ENCODE measurements around the gene N4BP2L2. TPM values are rescaled to one million over a fixed set of nuclear protein-coding genes. Genes with fewer than 3 reads are reported as not detected.

N4BP2L2 gene
- total RNA-seq, 2 experiments from 2014 or later, result 81.1 to 82.3 TPM

DNA sequence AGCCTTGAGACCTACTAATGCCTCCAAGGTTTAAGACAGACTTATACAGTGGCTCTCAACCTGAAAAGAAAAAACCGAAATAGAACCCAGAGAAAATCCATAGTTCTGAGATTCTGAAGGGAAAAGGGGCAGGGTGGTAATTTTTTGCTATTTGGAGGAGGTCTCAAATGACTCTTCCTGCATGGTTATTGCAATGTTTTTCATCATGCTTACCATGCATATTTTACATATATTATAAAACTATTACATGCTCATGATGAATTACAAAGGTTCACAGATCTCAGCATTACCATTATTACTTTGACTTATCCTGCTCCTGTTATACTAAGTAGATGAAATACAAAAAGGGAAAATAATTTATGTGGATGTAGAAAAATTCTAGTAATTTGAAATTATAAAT, 47.6 kb downstream of the N4BP2L2 start:
- intact Hi-C loops (cut with micrococcal nuclease), result no loop called here
- Mint-ChIP-seq H3K27me3 (ENCODE audit: low read depth) (no peaks in the 10 kb centered on the region), H3K4me1 (ENCODE audit: low read depth) (no peaks in the 10 kb centered on the region), H3K27ac (no peak overlapping the region), H3K36me3 (ENCODE audit: low read depth) (no peaks in the 10 kb centered on the region), H3K4me3 (no peak overlapping the region), H3K9me3 (no peaks in the 10 kb centered on the region)
- CTCF ChIA-PET, result no interaction called here
- DNase-seq, result no peak

DNA sequence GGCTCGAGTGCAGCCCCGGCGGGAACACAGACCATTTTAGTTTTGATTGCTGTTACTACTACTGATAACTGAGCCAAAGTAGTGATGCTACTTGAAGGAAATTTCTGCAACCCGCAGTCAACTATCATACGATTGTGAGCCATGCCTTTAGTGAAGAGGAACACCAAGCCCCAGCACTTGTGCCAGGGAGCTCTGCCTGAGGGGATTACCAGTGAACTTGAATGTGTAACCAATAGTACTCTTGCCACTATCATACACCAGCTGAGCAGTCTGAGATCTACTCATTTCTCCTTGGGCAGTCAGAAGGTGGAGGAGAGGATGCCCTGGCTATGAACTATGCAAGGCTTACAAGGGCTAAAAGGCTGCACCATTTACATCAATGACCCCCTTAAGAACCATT, 61.7 kb downstream of the N4BP2L2 start:
- DNase-seq, result no peak
- Mint-ChIP-seq H3K9me3 (no peaks in the 10 kb centered on the region), H3K4me3 (no peak overlapping the region), H3K27ac (no peak overlapping the region), H3K27me3 (ENCODE audit: low read depth) (no peaks in the 10 kb centered on the region), H3K36me3 (ENCODE audit: low read depth) (no peaks in the 10 kb centered on the region), H3K4me1 (ENCODE audit: low read depth) (peaks cover 2% of the 10 kb centered on the region)
- intact Hi-C loops (cut with micrococcal nuclease), result no loop called here
- CTCF ChIA-PET, result interaction anchor here (1.0 kb wide), 1 partner anchor 105 kb away, joined by 3 read pairs; no protein-coding TSS in a partner anchor

GRCh38 chr13:32476021-32476731, 62.4 kb downstream of the N4BP2L2 start:
- H3K4me1 Mint-ChIP-seq (ENCODE audit: low read depth), result peaks cover 3% of the 10 kb centered on the region
- CTCF ChIA-PET, result interaction anchor here (1.0 kb wide), 1 partner anchor 105 kb away, joined by 3 read pairs; no protein-coding TSS in a partner anchor
- no peaks in the 10 kb centered on the region for H3K9me3 Mint-ChIP-seq
- no peak overlapping the region for H3K4me3 Mint-ChIP-seq
- DNase-seq, result no peak
- no peaks in the 10 kb centered on the region for H3K27me3 Mint-ChIP-seq (ENCODE audit: low read depth)
- intact Hi-C loops (cut with micrococcal nuclease), result no loop called here
- H3K36me3 Mint-ChIP-seq (ENCODE audit: low read depth), result no peaks in the 10 kb centered on the region
- H3K27ac Mint-ChIP-seq, result no peak overlapping the region

DNA sequence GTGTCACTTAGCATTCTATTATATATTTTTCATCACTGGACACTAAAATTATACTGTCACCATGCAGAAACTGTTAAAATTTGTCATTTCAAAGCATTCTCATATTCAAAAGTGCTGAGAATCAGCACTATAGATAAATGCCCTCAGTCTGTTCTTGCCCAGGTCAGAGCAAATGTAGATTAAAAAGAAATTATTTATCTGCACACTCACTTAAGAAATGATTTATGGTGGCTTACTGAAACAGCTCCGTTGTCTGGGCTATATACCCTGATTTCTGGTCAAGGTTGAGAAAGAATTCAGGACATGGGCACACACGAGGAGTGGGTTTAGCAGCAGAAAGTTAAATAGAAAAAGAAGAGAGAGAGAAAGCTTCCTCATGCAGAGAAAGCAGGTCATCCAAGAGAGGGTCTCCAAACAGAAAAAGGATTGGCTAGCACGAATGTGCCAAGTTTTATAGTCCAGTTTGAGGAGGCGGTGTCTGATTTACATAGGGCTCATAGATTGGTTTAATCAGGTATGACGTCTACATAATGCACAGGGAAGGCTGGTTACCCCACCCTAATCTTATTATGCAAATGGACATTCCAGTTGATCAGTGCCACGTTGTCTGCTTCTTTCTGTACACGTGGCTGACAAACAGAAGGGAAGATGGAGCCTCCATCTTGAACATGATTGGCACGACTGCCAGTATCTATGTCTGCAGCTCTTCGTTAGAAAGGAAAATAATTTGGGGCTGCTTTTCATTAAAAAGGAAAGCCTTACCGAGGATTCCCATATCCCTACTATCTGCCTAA, 63.4 kb downstream of the N4BP2L2 start:
- H3K36me3 Mint-ChIP-seq (ENCODE audit: low read depth), result no peaks in the 10 kb centered on the region
- CTCF ChIA-PET, result no interaction called here
- H3K27ac Mint-ChIP-seq, result no peak overlapping the region
- H3K4me1 Mint-ChIP-seq (ENCODE audit: low read depth), result peaks cover 3% of the 10 kb centered on the region
- intact Hi-C loops (cut with micrococcal nuclease), result no loop called here
- H3K9me3 Mint-ChIP-seq, result no peaks in the 10 kb centered on the region
- no peaks in the 10 kb centered on the region for H3K27me3 Mint-ChIP-seq (ENCODE audit: low read depth)
- H3K4me3 Mint-ChIP-seq, result no peak overlapping the region
- no peak for DNase-seq

DNA sequence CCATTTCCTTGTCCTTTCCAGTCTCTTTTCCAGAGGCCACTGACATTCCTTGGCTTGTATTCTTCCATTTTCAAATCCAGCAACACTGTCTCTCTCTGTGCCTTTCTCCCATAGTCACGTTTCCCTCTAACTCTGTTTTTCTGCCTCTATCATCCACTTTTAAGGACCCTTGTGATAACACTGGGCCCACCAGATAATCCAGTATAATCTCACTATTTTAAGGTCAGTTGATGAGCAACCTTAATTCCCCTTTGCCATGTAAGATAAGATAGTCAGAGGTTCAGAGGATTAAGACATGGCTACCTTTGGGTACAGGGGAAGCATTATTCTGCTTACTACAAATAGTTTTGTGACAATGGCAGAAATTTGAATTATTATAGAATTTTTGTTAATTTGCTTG, 64.9 kb downstream of the N4BP2L2 start:
- Mint-ChIP-seq H3K9me3 (no peaks in the 10 kb centered on the region), H3K4me3 (no peak overlapping the region), H3K4me1 (ENCODE audit: low read depth) (peaks cover 3% of the 10 kb centered on the region), H3K27me3 (ENCODE audit: low read depth) (no peaks in the 10 kb centered on the region), H3K27ac (no peak overlapping the region), H3K36me3 (ENCODE audit: low read depth) (no peaks in the 10 kb centered on the region)
- CTCF ChIA-PET, result interaction anchor here (0.7 kb wide), 2 partner anchors 39 to 440 kb away, joined by 3 to 4 read pairs; no protein-coding TSS in a partner anchor
- DNase-seq, result no peak
- intact Hi-C loops (cut with micrococcal nuclease), result no loop called here

DNA sequence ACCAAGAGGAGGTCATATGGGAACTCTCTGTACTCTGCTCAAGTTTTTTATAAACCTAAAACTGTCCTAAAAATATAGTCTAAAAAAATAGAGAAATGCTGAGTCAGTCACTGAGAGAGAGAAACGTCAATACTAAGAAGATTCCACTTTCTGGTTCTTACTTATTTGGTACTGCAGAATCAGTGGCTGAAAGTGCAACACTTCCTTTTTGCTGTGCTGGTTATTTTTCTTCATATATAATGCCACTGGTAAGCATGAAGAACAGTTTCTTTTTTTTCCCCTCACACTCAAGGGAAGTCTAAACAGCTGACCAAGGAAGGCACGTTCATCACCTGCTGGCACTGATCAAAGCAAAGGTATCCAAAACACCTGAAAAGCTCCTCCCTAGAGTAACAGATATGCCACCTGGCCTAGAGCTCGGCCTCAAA, 66.4 kb downstream of the N4BP2L2 start:
- no peaks in the 10 kb centered on the region for H3K9me3 Mint-ChIP-seq
- H3K4me3 Mint-ChIP-seq, result no peak overlapping the region
- H3K27ac Mint-ChIP-seq, result no peak overlapping the region
- CTCF ChIA-PET, result interaction anchor here (0.6 to 2.4 kb wide), 2 partner anchors 9 to 108 kb away, joined by 4 to 14 read pairs; no protein-coding TSS in a partner anchor
- DNase-seq, result no peak
- H3K27me3 Mint-ChIP-seq (ENCODE audit: low read depth), result no peaks in the 10 kb centered on the region
- intact Hi-C loops (cut with micrococcal nuclease), result no loop called here
- H3K36me3 Mint-ChIP-seq (ENCODE audit: low read depth), result no peaks in the 10 kb centered on the region
- peaks cover 3% of the 10 kb centered on the region for H3K4me1 Mint-ChIP-seq (ENCODE audit: low read depth)

DNA sequence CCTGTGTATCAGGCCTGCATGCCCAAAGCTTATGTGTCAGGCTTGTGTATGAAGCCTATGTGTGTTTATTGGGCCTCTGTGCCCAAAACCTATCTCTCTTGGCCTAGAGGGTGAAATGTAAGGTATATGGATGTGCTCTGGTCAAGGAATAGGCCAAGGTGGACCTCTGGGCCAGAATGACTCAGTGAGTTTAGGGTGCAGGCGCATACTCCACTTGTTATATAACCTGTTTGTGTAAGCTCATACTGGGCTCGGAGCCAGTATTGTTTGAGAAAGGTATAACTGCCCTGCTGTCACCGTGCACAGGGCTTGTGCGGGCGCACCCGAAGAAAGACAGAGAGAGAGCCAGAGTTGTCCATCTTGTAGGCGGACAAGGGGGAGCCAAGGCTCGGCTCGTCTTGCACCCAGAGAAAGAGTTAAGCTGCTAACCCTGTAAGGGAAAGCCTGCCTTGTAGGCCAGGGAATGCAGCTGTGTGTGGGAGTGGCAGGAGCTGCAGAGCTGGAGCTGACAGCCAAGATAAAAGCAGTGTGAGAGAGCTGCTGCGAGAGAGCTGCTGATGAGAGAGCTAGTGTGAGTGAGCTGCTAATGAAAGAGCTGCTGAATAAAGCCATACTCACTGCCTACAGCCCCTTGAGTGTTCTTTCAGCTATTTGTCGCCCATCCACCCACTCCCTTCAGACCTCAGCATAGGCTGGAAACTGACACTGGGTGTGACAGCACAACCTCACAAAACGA, 67.2 kb downstream of the N4BP2L2 start:
- CTCF ChIA-PET, result interaction anchor here (2.4 kb wide), 1 partner anchor 109 kb away, joined by 14 read pairs; no protein-coding TSS in a partner anchor
- Mint-ChIP-seq H3K4me1 (ENCODE audit: low read depth) (peaks cover 3% of the 10 kb centered on the region), H3K36me3 (ENCODE audit: low read depth) (no peaks in the 10 kb centered on the region), H3K27ac (peak overlapping the region; percentile 20), H3K4me3 (no peak overlapping the region), H3K9me3 (no peaks in the 10 kb centered on the region), H3K27me3 (ENCODE audit: low read depth) (no peaks in the 10 kb centered on the region)
- intact Hi-C loops (cut with micrococcal nuclease), result no loop called here
- no peak for DNase-seq

GRCh38 chr13:32468502-32469142, 70.0 kb downstream of the N4BP2L2 start:
- Mint-ChIP-seq H3K4me3 (no peak overlapping the region), H3K36me3 (ENCODE audit: low read depth) (peaks cover 1% of the 10 kb centered on the region), H3K27ac (no peak overlapping the region), H3K9me3 (no peaks in the 10 kb centered on the region), H3K4me1 (ENCODE audit: low read depth) (peaks cover 3% of the 10 kb centered on the region), H3K27me3 (ENCODE audit: low read depth) (no peaks in the 10 kb centered on the region)
- CTCF ChIA-PET, result interaction anchor here (1.0 to 1.9 kb wide), 3 partner anchors 10 to 201 kb away, joined by 3 to 6 read pairs (median 5); no protein-coding TSS in a partner anchor
- DNase-seq, result no peak
- intact Hi-C loops (cut with micrococcal nuclease), result loop anchor here (5.0 kb wide), 2 partner anchors 184 to 549 kb away; partner anchors contain the start of gene KL

DNA sequence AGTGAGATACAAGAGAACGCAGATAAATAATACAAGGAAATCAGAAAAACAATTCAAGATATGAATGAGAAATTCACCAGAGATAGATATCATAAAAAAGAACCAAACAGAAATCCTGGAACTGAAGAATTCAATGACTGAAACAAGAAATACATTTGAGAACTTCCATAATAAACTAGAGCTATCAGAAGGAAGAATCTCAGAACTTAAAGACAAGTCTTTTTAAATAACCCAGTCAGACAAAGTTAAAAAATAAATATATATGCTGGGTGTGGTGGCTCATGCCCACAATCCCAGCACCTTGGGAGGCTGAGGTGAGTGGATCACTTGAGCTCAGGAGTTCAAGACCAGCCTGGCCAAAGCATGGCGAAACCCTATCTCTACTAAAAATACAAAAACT, 82.0 kb downstream of the N4BP2L2 start:
- Mint-ChIP-seq H3K4me3 (no peak overlapping the region), H3K36me3 (ENCODE audit: low read depth) (peaks cover 42% of the 10 kb centered on the region), H3K27me3 (ENCODE audit: low read depth) (no peaks in the 10 kb centered on the region), H3K27ac (no peak overlapping the region), H3K9me3 (peaks cover 26% of the 10 kb centered on the region), H3K4me1 (ENCODE audit: low read depth) (no peaks in the 10 kb centered on the region)
- intact Hi-C loops (cut with micrococcal nuclease), result no loop called here
- no peak for DNase-seq
- CTCF ChIA-PET, result interaction anchor here (0.6 kb wide), 1 partner anchor 272 kb away, joined by 3 read pairs; no protein-coding TSS in a partner anchor

DNA sequence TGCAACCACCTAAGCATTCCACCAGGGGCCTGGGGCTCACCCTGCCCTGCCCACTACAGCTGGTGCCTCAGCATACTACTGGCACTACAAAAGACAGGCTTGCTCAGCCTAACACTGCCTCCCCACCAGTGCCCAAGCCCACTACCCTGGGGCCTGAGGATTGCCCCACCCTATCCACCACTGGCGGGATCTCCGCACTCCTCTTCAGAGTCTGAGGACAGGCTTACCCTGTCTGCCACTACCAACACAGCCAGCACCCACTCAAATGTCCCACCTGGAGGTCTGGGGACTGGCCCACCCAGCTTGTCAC, 83.0 kb downstream of the N4BP2L2 start:
- CTCF ChIA-PET, result no interaction called here
- Mint-ChIP-seq H3K9me3 (peaks cover 26% of the 10 kb centered on the region), H3K27ac (no peak overlapping the region), H3K36me3 (ENCODE audit: low read depth) (peaks cover 41% of the 10 kb centered on the region), H3K4me1 (ENCODE audit: low read depth) (no peaks in the 10 kb centered on the region), H3K27me3 (ENCODE audit: low read depth) (no peaks in the 10 kb centered on the region), H3K4me3 (no peak overlapping the region)
- no peak for DNase-seq
- intact Hi-C loops (cut with micrococcal nuclease), result no loop called here

DNA sequence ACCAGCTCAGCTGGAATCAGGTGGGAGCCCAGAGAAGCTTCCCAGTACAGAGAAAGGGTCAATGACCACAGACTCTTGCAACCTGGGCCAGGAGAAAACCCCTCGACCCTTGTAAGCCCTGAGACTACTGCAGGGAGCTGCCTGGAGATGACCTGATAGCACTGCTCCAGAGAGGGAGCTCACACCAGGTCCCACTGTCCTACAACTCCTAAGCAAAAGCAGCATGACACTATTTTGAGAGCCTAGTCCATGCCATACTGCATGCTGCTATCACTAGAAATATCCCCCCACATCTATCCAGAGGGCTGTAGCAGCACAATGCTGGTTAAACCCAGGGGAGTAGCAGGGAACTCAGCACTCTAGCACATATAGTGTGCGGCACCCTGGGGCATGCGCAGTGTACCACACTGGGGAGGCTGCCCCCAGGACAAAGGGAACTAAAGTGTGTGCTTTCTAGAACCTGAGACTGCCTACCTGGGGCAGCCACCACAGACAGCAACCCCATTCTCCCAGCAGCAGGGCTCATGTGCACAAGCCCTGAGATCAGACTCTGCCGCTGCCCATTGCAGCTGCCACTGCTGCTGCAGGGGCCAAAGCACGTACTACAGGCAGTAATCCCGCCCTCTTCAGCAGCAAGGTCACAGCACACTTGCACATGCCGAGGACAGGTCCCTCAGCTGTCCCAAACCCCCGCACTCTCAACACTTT, 83.6 kb downstream of the N4BP2L2 start:
- Mint-ChIP-seq H3K36me3 (ENCODE audit: low read depth) (peaks cover 40% of the 10 kb centered on the region), H3K9me3 (peaks cover 26% of the 10 kb centered on the region), H3K4me1 (ENCODE audit: low read depth) (no peaks in the 10 kb centered on the region), H3K27me3 (ENCODE audit: low read depth) (no peaks in the 10 kb centered on the region), H3K4me3 (no peak overlapping the region), H3K27ac (no peak overlapping the region)
- CTCF ChIA-PET, result interaction anchor here (0.6 to 0.7 kb wide), 2 partner anchors 138 to 228 kb away, joined by 3 read pairs; no protein-coding TSS in a partner anchor
- no peak for DNase-seq
- intact Hi-C loops (cut with micrococcal nuclease), result no loop called here
